Measurements from ENCODE around the gene DLX3.

DNA sequence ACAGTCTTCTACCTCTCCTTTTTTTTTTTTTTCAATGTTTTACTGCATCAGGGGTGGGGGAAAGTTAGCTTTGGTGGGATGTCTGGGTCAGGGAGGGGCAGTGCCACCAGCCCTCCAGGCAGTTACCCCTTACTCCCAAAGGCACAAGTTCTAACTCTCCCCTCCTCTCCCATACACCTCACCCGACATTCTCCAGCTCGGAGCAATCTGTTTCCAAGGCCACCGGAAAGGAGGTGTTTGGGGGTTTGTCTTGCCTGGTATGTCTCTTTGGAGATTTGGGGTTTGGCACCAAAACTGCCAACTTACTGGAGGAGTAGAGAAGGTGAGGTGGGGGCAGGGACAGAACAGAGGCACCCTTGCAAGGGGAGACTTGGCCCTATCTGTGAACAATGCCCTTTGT is 4.7 kb downstream of the DLX3 start:
- TF ChIP-seq CTCF (IDR thresholded peaks at IDR 0.05) = no peak
- TF ChIP-seq EZH2 (IDR thresholded peaks at IDR 0.05) = no peak

Measured in neural progenitor cell (in vitro differentiated cells).